Spleen (tissue), 11 donors: ENCODE measurements around the gene STX8. TPM values are rescaled to one million over a fixed set of nuclear protein-coding genes. Genes with fewer than 3 reads are reported as not detected.

Experiments
- DNase-seq: peaks from one replicate; pipeline ENCODE4 v3.0.0-alpha.2; 2020
- H3K27ac ChIP-seq, 8 donors: fragments of 200-600 bp; sonication (generic) in 7 of 8; 1 replicate in 4 of 8; 2 replicates in 4 of 8; pipeline versions ENCODE4 v1.5.0 to v1.8.0; 2016 to 2021; ENCODE audit warnings: inconsistent platforms in 4 of 8, mild to moderate bottlenecking in 4 of 8, moderate library complexity in 1 of 8
- H3K27me3 ChIP-seq, 7 donors: fragments of 200-600 bp; sonication (generic) in 6 of 7; replicated peaks in 1 of 7; 1 replicate in 4 of 7; 2 replicates in 3 of 7; pipeline versions ENCODE4 v1.5.0 to v1.8.0; 2016 to 2021; ENCODE audit warnings: inconsistent platforms in 3 of 7, mild to moderate bottlenecking in 1 of 7
- H3K36me3 ChIP-seq, 6 donors: fragments of 200-600 bp; sonication (generic) in 5 of 6; 1 replicate in 4 of 6; 2 replicates in 2 of 6; pipeline versions ENCODE4 v1.5.0 to v1.8.0; 2016 to 2021; ENCODE audit warnings: inconsistent platforms in 2 of 6
- H3K4me1 ChIP-seq, 6 donors: fragments of 200-600 bp; sonication (generic) in 5 of 6; 1 replicate in 3 of 6; 2 replicates in 3 of 6; pipeline versions ENCODE4 v1.5.0 to v1.8.0; 2016 to 2021; ENCODE audit warnings: inconsistent platforms in 3 of 6
- H3K4me3 ChIP-seq, 8 donors: fragments of 200-600 bp; sonication (generic) in 7 of 8; 1 replicate in 4 of 8; 2 replicates in 4 of 8; pipeline versions ENCODE4 v1.5.0 to v1.8.0; 2016 to 2021; ENCODE audit warnings: inconsistent platforms in 4 of 8, mild to moderate bottlenecking in 4 of 8, moderate library complexity in 2 of 8
- H3K9me3 ChIP-seq, 8 donors: fragments of 200-600 bp; sonication (generic) in 7 of 8; 1 replicate in 4 of 8; 2 replicates in 4 of 8; pipeline versions ENCODE4 v1.5.0 to v1.8.0; 2016 to 2021; ENCODE audit warnings: inconsistent platforms in 4 of 8
- CTCF ChIP-seq, 11 experiments: fragments of 200-600 bp in 7 of 11; fragments of 450-650 bp in 4 of 11; sonication (generic) in 4 of 11; IDR thresholded peaks in 8 of 11; conservative IDR thresholded peaks in 3 of 11; 1 replicate in 7 of 11; 2 replicates in 4 of 11; pipeline versions ENCODE4 v1.4.0 to v1.8.0; 2016 to 2021; ENCODE audit warnings: antibody characterized with exemption in 11 of 11, inconsistent platforms in 4 of 11, mild to moderate bottlenecking in 1 of 11
- POLR2A ChIP-seq, 3 donors: fragments of 450-650 bp; IDR thresholded peaks; one replicate each; pipeline ENCODE4 v1.5.1; 2017; ENCODE audit warnings: antibody characterized with exemption in 3 of 3, mild to moderate bottlenecking in 1 of 3
- POLR2AphosphoS5 ChIP-seq, 3 donors: sonication (generic); formaldehyde crosslinking; IDR thresholded peaks; one replicate each; pipeline ENCODE4 v1.5.1; 2017; ENCODE audit warnings: antibody characterized with exemption in 3 of 3
- WGBS, 5 donors: extraction: QIAGEN DNeasy Blood & Tissue Kit in 3 of 5; methylation state at CpG; one replicate each; pipeline versions ENCODE4 v1.1.5 to v1.1.7; 2013 to 2018; 5-methylcytosine and 5-hydroxymethylcytosine counted together
- intact Hi-C: fragments of 100-400 bp; cut with DNase I; formaldehyde crosslinking; loops from one replicate; pipeline ENCODE4 v1.15.0; 2023; ENCODE audit warnings: low total_unique reads
- polyA plus RNA-seq, 3 donors: library from polyadenylated mRNA; stranded (reverse); fragments of 200-250 nt; gene quantifications; one replicate each; pipeline ENCODE4 v1.2.1, GENCODE V29; 2013
- total RNA-seq, 7 donors: library from RNA; depleted of rRNA in 3 of 7; stranded (reverse); fragments of >200 nt in 3 of 7; fragmentation: NEBNext Ultra II Directional in 4 of 7; extraction: Animal tissue kit (Norgen Biotek cat#: 25700) in 4 of 7; gene quantifications; one replicate each; pipeline versions ENCODE4 v1.1.0 to v1.2.1, GENCODE V29; 2016 to 2021
- donor health status: healthy with polysubstance abuse.
- donor health status: DM: no; HTN: no; CAD: no; lungs with moderate emphysema.
- donor health status: DM: no; HTN: no; CAD: no.
- donor health status: Bipolar disorder and iron deficiency.
- donor health status: healthy.
- donor health status: DM: no; HTN: no; CAD: no.
- donor health status: DM: yes; HTN: yes; CAD: no.

STX8 gene
- total and polyA plus RNA-seq, 10 donors, result 37.3 to 59.8 (median 48.9) TPM

GRCh38 chr17:9209347-9209746 lies 366.3 kb downstream of the STX8 start:
- no peaks in the 10 kb centered on the region for H3K36me3 ChIP-seq
- no peak for TF ChIP-seq POLR2AphosphoS5 (IDR thresholded peaks at IDR 0.05)
- no peak for TF ChIP-seq POLR2A (IDR thresholded peaks at IDR 0.05)
- TF ChIP-seq CTCF (IDR thresholded peaks at IDR 0.05 in 8 of 11, conservative IDR thresholded peaks at IDR 0.05 in 3 of 11), result no peak
- H3K9me3 ChIP-seq, result peaks cover 0 to 2% (median under 1%) of the 10 kb centered on the region in 8 donors
- 85 to 96% (median 91%) methylated on average over 5 of the region's 5 CpGs for WGBS, 5 donors
- H3K4me1 ChIP-seq, result peaks cover 0 to 11% (median 5%) of the 10 kb centered on the region in 6 donors
- peak; percentile 48 for DNase-seq
- peaks cover 0 to 7% (median 0%) of the 10 kb centered on the region in 7 donors for H3K27me3 ChIP-seq
- H3K4me3 ChIP-seq, result no peak overlapping the region
- intact Hi-C loops, result no loop called here
- H3K27ac ChIP-seq, result no peak overlapping the region

- peaks cover 0 to 19% (median 5%) of the 10 kb centered on the region in 6 donors for H3K4me1 ChIP-seq
- DNase-seq, result peak; percentile 50
- no peaks in the 10 kb centered on the region for H3K9me3 ChIP-seq
- no peak overlapping the region for H3K27ac ChIP-seq
- H3K27me3 ChIP-seq, result peaks cover 0 to 7% (median 0%) of the 10 kb centered on the region in 7 donors
- no peaks in the 10 kb centered on the region for H3K36me3 ChIP-seq
- intact Hi-C loops, result no loop called here
- no peak for TF ChIP-seq POLR2A (IDR thresholded peaks at IDR 0.05)
- no peak for TF ChIP-seq POLR2AphosphoS5 (IDR thresholded peaks at IDR 0.05)
- no peak for TF ChIP-seq CTCF (IDR thresholded peaks at IDR 0.05 in 8 of 11, conservative IDR thresholded peaks at IDR 0.05 in 3 of 11)
- no peak overlapping the region for H3K4me3 ChIP-seq
- WGBS, 5 donors, result 84 to 94% (median 90%) methylated on average over 10 of the region's 10 CpGs
Measured at GRCh38 chr17:9208381-9209105, 367.1 kb downstream of the STX8 start.

GRCh38 chr17:9206741-9207332 lies 368.8 kb downstream of the STX8 start:
- intact Hi-C loops, result no loop called here
- Histone ChIP-seq H3K4me3 (peak overlapping the region in 1 of 8 donors; percentile 22), H3K27me3 (peaks cover 0 to 7% (median 0%) of the 10 kb centered on the region in 7 donors), H3K4me1 (peaks cover 0 to 19% (median 5%) of the 10 kb centered on the region in 6 donors), H3K36me3 (no peaks in the 10 kb centered on the region), H3K9me3 (no peaks in the 10 kb centered on the region), H3K27ac (peak overlapping the region in 3 of 8 donors; percentile 44 to 59 (median 45))
- peak; percentile 56 for DNase-seq
- 61 to 73% (median 70%) methylated on average over 14 of the region's 14 CpGs for WGBS, 5 donors
- TF ChIP-seq CTCF (IDR thresholded peaks at IDR 0.05 in 8 of 11, conservative IDR thresholded peaks at IDR 0.05 in 3 of 11), result no peak
- no peak for TF ChIP-seq POLR2AphosphoS5 (IDR thresholded peaks at IDR 0.05)
- no peak for TF ChIP-seq POLR2A (IDR thresholded peaks at IDR 0.05)

GRCh38 chr17:9206410-9206703 lies 369.3 kb downstream of the STX8 start:
- Histone ChIP-seq H3K36me3 (no peaks in the 10 kb centered on the region), H3K27me3 (peaks cover 0 to 9% (median 0%) of the 10 kb centered on the region in 7 donors), H3K4me1 (peaks cover 0 to 19% (median 5%) of the 10 kb centered on the region in 6 donors), H3K4me3 (no peak overlapping the region), H3K27ac (peak overlapping the region in 3 of 8 donors; percentile 44 to 59 (median 45)), H3K9me3 (no peaks in the 10 kb centered on the region)
- DNase-seq, result peak; percentile 42
- intact Hi-C loops, result no loop called here
- TF ChIP-seq CTCF (IDR thresholded peaks at IDR 0.05 in 8 of 11, conservative IDR thresholded peaks at IDR 0.05 in 3 of 11) (no peak), POLR2A (IDR thresholded peaks at IDR 0.05) (no peak), POLR2AphosphoS5 (IDR thresholded peaks at IDR 0.05) (no peak)
- WGBS, 5 donors, result 57 to 84% (median 79%) methylated on average over 8 of the region's 8 CpGs
